ENCODE results near the gene DOCK8.

- TF ChIP-seq JUNB (IDR thresholded peaks at IDR 0.05; ENCODE audit: unreplicated experiment), result no peak
- TF ChIP-seq CTCF (conservative IDR thresholded peaks at IDR 0.05; ENCODE audit: low read depth in 2 of 2), result no peak
- TF ChIP-seq REST (IDR thresholded peaks at IDR 0.05; ENCODE audit: unreplicated experiment), result no peak
- no peak for TF ChIP-seq EZH2phosphoT487 (IDR thresholded peaks at IDR 0.05; ENCODE audit: unreplicated experiment)
- no peak for TF ChIP-seq ZNF462 (CRISPR knock-in tag; IDR thresholded peaks at IDR 0.05)
- TF ChIP-seq POLR2AphosphoS5 (IDR thresholded peaks at IDR 0.05; ENCODE audit: low read depth), result no peak
Observed at GRCh38 chr9:251398-251797, 36.7 kb downstream of the DOCK8 start.

Measured in GM23338 (cell line).